Nasal cavity respiratory epithelium epithelial cell of viscerocranial mucosa (primary cell): ENCODE measurements around the gene ZNF337. TPM values are rescaled to one million over a fixed set of nuclear protein-coding genes. Genes with fewer than 3 reads are reported as not detected.

Experiments
- total RNA-seq: library from RNA; depleted of rRNA; stranded (reverse); fragments of >200 nt; gene quantifications from 2 replicates; pipeline ENCODE4 v1.2.3, GENCODE V29; 2014

ZNF337 gene
- 17.8 and 24.9 TPM in 2 replicates for total RNA-seq

GRCh38 chr20:25696371-25697131 is at the start of gene ZNF337:
ZNF337 (minus strand) TSS chr20:25696853; CDS start chr20:25686417, 10,436 bp downstream.

Other genes with a start within 250 kb of the ZNF337 start
- 3.1 and 6.5 TPM in 2 replicates for gene NINL, start 111.3 kb downstream of the ZNF337 start, total RNA-seq
- gene NANP, start 72.8 kb downstream of the ZNF337 start, total RNA-seq: 5.1 and 7.9 TPM in 2 replicates